ENCODE data around the gene BCL3. TPM values are rescaled to one million over a fixed set of nuclear protein-coding genes. Genes with fewer than 3 reads are reported as not detected.
A peak's percentile ranks its signal among the peaks of the same experiment; 100 is the strongest.
"Not testable (repeated sequence)": the region's sequence is repeated elsewhere in the genome, so short reads cannot be mapped to it uniquely, and the experiment has no call there.

The BCL3 gene
- total and polyA plus RNA-seq, 2 of the 13 experiments (the other 11 are each of a cell fraction or from before 2014, with no cell fraction given) = 2.3 to 4.0 TPM

- H3K36me3 ChIP-seq (replicated peaks in 1 of 2; ENCODE audit: control insufficient read depth in 1 of 2, insufficient read depth in 2 of 2, low read length in 2 of 2); FAIRE-seq; CTCF ChIA-PET (ENCODE audit: low intra/inter-chr PET ratio, low total read pairs); H3K4me2 ChIP-seq (ENCODE audit: low read depth, low read length); H3K4me3 ChIP-seq (replicated peaks in 1 of 3; ENCODE audit: insufficient read depth in 1 of 3, low read depth in 2 of 3, low read length in 3 of 3); H3K79me2 ChIP-seq (ENCODE audit: insufficient read depth, low read length); ATAC-seq; DNase-seq (ENCODE audit: low spot score); H3K9ac ChIP-seq (ENCODE audit: insufficient read depth, low read depth, low read length); H3K27ac ChIP-seq (ENCODE audit: extremely low read length, insufficient read depth, low read length); H4K20me1 ChIP-seq (ENCODE audit: insufficient read depth, low read length); H3K27me3 ChIP-seq (ENCODE audit: control insufficient read depth in 1 of 2, insufficient read depth in 2 of 2, low read length in 2 of 2); in situ Hi-C loops (cut with HindIII; ENCODE audit: extremely low pct_ligation_motif_present, low pct_unique_long_range_greater_than_20kb); H2AFZ ChIP-seq (ENCODE audit: low read length); BruUV-seq (replicated peaks); H3K9me3 ChIP-seq (ENCODE audit: low read length); intact Hi-C loops (cut with micrococcal nuclease; ENCODE audit: unreplicated experiment): not testable (repeated sequence)
- WGBS (ENCODE audit: low lambda C conversion rate) = 79% methylated on average over 2 of the region's 2 CpGs
- POLR2A ChIA-PET = interaction anchor here (1.7 to 3.3 kb wide), 2 partner anchors 26 to 64 kb away, joined by 4 to 16 read pairs; partner anchors contain the start of gene NECTIN2
- H3K4me1 ChIP-seq (ENCODE audit: insufficient read depth, low read length) = peaks cover 31% of the 10 kb centered on the region
- peak; percentile 90 for TF ChIP-seq ZSCAN22 (CRISPR knock-in tag; IDR thresholded peaks at IDR 0.05)
Measured at GRCh38 chr19:44781694-44782093, 33.2 kb downstream of the BCL3 start.

DNA sequence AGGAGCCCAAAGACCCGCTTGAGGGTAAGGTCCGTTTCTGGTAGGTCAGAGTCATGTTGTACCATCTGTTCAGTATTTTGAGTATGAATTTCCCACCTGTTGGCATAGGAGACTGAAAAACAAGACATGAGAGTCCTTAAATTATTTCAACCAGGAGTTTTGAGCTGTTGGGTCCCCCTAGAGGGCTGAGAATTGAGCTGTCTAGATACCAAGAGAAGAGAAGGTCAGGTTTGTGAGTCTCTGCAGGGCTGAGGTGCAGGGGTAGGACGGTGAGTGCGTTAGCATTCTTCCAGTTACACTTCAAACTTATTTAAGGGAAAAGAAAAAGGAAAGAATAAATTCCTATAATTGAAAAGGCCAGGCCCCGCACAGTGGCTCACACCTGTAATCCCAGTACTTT lies 34.2 kb downstream of the BCL3 start:
- H3K36me3 ChIP-seq (replicated peaks in 1 of 2; ENCODE audit: control insufficient read depth in 1 of 2, insufficient read depth in 2 of 2, low read length in 2 of 2) = no peaks in the 10 kb centered on the region
- ChIA-PET POLR2A (interaction anchor here (1.0 to 3.3 kb wide), 3 partner anchors 14 to 63 kb away, joined by 3 to 16 read pairs (median 4); partner anchors contain the start of gene NECTIN2), CTCF (ENCODE audit: low intra/inter-chr PET ratio, low total read pairs) (interaction anchor here (3.1 kb wide), 1 partner anchor 62 kb away, joined by 50 read pairs; the partner anchor contains the start of gene NECTIN2)
- H2AFZ ChIP-seq (ENCODE audit: low read length) = no peak overlapping the region
- H3K79me2 ChIP-seq (ENCODE audit: insufficient read depth, low read length) = no peaks in the 10 kb centered on the region
- BruUV-seq (replicated peaks) = no TSS peak
- no peaks in the 10 kb centered on the region for H3K9me3 ChIP-seq (ENCODE audit: low read length)
- H3K4me2 ChIP-seq (ENCODE audit: low read depth, low read length) = peak overlapping the region; percentile 12; the same call in 1 of the 2 replicates
- DNase-seq (ENCODE audit: low spot score) (no peak), ATAC-seq (0 out of 3 replicates have a peak, but pooled peaks have one; percentile 28), FAIRE-seq (peak; percentile 18)
- no peak overlapping the region for H3K9ac ChIP-seq (ENCODE audit: insufficient read depth, low read depth, low read length)
- no peaks in the 10 kb centered on the region for H4K20me1 ChIP-seq (ENCODE audit: insufficient read depth, low read length)
- in situ Hi-C loops (cut with HindIII; ENCODE audit: extremely low pct_ligation_motif_present, low pct_unique_long_range_greater_than_20kb) (no loop called here), intact Hi-C loops (cut with micrococcal nuclease; ENCODE audit: unreplicated experiment) (no loop called here)
- H3K4me1 ChIP-seq (ENCODE audit: insufficient read depth, low read length) = peaks cover 23% of the 10 kb centered on the region
- 52% methylated on average over 4 of the region's 5 CpGs for WGBS (ENCODE audit: low lambda C conversion rate)
- H3K27me3 ChIP-seq (ENCODE audit: control insufficient read depth in 1 of 2, insufficient read depth in 2 of 2, low read length in 2 of 2) = no peaks in the 10 kb centered on the region
- H3K27ac ChIP-seq (ENCODE audit: extremely low read length, insufficient read depth, low read length) = peak overlapping the region; percentile 17
- H3K4me3 ChIP-seq (replicated peaks in 1 of 3; ENCODE audit: insufficient read depth in 1 of 3, low read depth in 2 of 3, low read length in 3 of 3) = no peak overlapping the region
- TF ChIP-seq ZNF207 (IDR thresholded peaks at IDR 0.05; ENCODE audit: borderline replicate concordance) (no peak), CTCF (CRISPR knock-in tag; IDR thresholded peaks at IDR 0.05) (peak; percentile 23), RCOR2 (CRISPR knock-in tag; IDR thresholded peaks at IDR 0.05) (no peak), TRIM24 (CRISPR knock-in tag; IDR thresholded peaks at IDR 0.05) (no peak), ZSCAN25 (CRISPR knock-in tag; IDR thresholded peaks at IDR 0.05) (0 out of 2 replicates have a peak, but pooled peaks have one; percentile 36), STAG1 (CRISPR knock-in tag; IDR thresholded peaks at IDR 0.05) (peak; percentile 37), AHR (CRISPR knock-in tag; IDR thresholded peaks at IDR 0.05) (no peak), POLR2G (IDR thresholded peaks at IDR 0.05; ENCODE audit: low read depth, low read length) (no peak), PPARG (CRISPR knock-in tag; conservative IDR thresholded peaks at IDR 0.05) (no peak), ZNF691 (CRISPR knock-in tag; IDR thresholded peaks at IDR 0.05; ENCODE audit: borderline replicate concordance, low read depth) (no peak), RFX5 (IDR thresholded peaks at IDR 0.05; ENCODE audit: low read depth, low read length) (no peak), ZNF782 (CRISPR knock-in tag; IDR thresholded peaks at IDR 0.05; ENCODE audit: borderline replicate concordance) (no peak)
- TF ChIP-seq, protein P1, sequence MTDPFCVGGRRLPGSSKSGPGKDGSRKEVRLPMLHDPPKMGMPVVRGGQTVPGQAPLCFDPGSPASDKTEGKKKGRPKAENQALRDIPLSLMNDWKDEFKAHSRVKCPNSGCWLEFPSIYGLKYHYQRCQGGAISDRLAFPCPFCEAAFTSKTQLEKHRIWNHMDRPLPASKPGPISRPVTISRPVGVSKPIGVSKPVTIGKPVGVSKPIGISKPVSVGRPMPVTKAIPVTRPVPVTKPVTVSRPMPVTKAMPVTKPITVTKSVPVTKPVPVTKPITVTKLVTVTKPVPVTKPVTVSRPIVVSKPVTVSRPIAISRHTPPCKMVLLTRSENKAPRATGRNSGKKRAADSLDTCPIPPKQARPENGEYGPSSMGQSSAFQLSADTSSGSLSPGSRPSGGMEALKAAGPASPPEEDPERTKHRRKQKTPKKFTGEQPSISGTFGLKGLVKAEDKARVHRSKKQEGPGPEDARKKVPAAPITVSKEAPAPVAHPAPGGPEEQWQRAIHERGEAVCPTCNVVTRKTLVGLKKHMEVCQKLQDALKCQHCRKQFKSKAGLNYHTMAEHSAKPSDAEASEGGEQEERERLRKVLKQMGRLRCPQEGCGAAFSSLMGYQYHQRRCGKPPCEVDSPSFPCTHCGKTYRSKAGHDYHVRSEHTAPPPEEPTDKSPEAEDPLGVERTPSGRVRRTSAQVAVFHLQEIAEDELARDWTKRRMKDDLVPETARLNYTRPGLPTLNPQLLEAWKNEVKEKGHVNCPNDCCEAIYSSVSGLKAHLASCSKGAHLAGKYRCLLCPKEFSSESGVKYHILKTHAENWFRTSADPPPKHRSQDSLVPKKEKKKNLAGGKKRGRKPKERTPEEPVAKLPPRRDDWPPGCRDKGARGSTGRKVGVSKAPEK (CRISPR knock-in tag; IDR thresholded peaks at IDR 0.05; ENCODE audit: borderline replicate concordance) = no peak
